Uterus (tissue), 2 donors: Measurements from ENCODE around the gene SPRR2B.

Experiments
- CTCF ChIP-seq, 4 experiments: fragments of 200-600 bp in 2 of 4; fragments of 450-650 bp in 2 of 4; sonication (generic) in 2 of 4; IDR thresholded peaks; one replicate each; pipeline ENCODE4 v1.5.1; 2016 to 2019; ENCODE audit warnings: antibody characterized with exemption in 4 of 4, mild to moderate bottlenecking in 2 of 4, moderate library complexity in 1 of 4
- POLR2A ChIP-seq, 2 donors: fragments of 450-650 bp; IDR thresholded peaks; one replicate each; pipeline ENCODE4 v1.6.1; 2016; ENCODE audit warnings: antibody characterized with exemption in 2 of 2, mild to moderate bottlenecking in 1 of 2, moderate library complexity in 1 of 2

DNA sequence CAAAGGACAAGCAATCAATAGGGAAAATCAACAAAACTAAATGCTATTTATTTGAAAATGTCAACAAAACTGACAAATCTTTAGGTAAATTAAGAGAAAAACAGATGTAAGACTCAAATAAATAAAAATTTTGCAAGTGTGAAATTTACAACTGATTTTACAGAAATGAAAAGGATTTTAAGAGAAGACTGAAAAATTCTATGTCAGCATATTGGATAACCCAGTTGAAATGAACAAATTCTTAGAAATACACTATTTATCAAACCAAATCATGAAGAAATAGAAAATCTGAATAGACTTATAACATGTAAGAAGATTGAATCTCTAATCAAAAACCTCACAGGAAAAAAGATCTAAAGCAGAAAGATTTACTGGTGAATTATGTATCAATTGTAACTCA lies 49.5 kb upstream of the SPRR2B start:
- TF ChIP-seq POLR2A (IDR thresholded peaks at IDR 0.05): no peak
- TF ChIP-seq CTCF (IDR thresholded peaks at IDR 0.05): no peak
